ENCODE data around the gene TSHZ2. TPM values are rescaled to one million over a fixed set of nuclear protein-coding genes. Genes with fewer than 3 reads are reported as not detected.

The TSHZ2 gene
- total and polyA plus RNA-seq, 2 of the 4 experiments (the other 2 are of a cell fraction): under 0.01 to 0.02 TPM

- ATAC-seq (ENCODE audit: low read depth): no peak
- Histone ChIP-seq H2BK15ac (ENCODE audit: low read depth, low read length) (no peak overlapping the region), H3K23ac (ENCODE audit: low read depth, low read length) (no peak overlapping the region), H3K4ac (ENCODE audit: low read depth, low read length) (no peak overlapping the region), H3K4me1 (ENCODE audit: control insufficient read depth, insufficient read depth, low read length) (no peaks in the 10 kb centered on the region), H3K27me3 (ENCODE audit: control insufficient read depth, insufficient read depth, low read length) (no peaks in the 10 kb centered on the region), H4K91ac (ENCODE audit: insufficient read depth, low read depth, low read length) (no peak overlapping the region), H4K5ac (ENCODE audit: low read depth, low read length) (no peak overlapping the region), H2AK9ac (replicated peaks; ENCODE audit: low read depth, low read length, poor library complexity) (no peak overlapping the region), H3K9ac (ENCODE audit: low read depth, low read length) (no peak overlapping the region), H3K9me3 (ENCODE audit: control insufficient read depth, insufficient read depth, low read length) (peaks cover 4% of the 10 kb centered on the region; the same call in 1 of the 2 replicates), H3K4me2 (ENCODE audit: low read depth, low read length) (no peak overlapping the region), H4K20me1 (ENCODE audit: insufficient read depth, low read length) (no peaks in the 10 kb centered on the region), H2AFZ (replicated peaks; ENCODE audit: low read length, poor library complexity) (no peak overlapping the region), H3K4me3 (ENCODE audit: insufficient read depth, low read depth, low read length) (no peak overlapping the region), H2BK20ac (ENCODE audit: low read depth, low read length) (no peak overlapping the region), H2BK5ac (ENCODE audit: low read depth, low read length, poor library complexity, severe bottlenecking) (no peak overlapping the region), H4K8ac (ENCODE audit: low read depth in 2 of 2, low read length in 2 of 2) (no peak overlapping the region), H3K56ac (ENCODE audit: extremely low read depth, insufficient read depth, low read length) (no peak overlapping the region), H3K79me1 (ENCODE audit: low read depth in 1 of 2, low read length in 2 of 2) (no peaks in the 10 kb centered on the region), H3K27ac (ENCODE audit: insufficient read depth, low read length) (no peak overlapping the region), H3K36me3 (ENCODE audit: control insufficient read depth, insufficient read depth, low read length) (no peaks in the 10 kb centered on the region), H3K9me1 (ENCODE audit: insufficient read depth, low read length) (no peaks in the 10 kb centered on the region), H3K18ac (ENCODE audit: low read depth, low read length) (no peak overlapping the region), H3K14ac (replicated peaks; ENCODE audit: low read depth, low read length) (no peak overlapping the region), H2AK5ac (ENCODE audit: low read depth, low read length) (no peak overlapping the region), H2BK120ac (ENCODE audit: low read depth, low read length) (no peak overlapping the region)
- intact Hi-C loops (cut with micrococcal nuclease) (no loop called here), dilution Hi-C loops (cut with HindIII; ENCODE audit: low sequenced_read_pairs, unreplicated experiment) (no loop called here), in situ Hi-C loops (cut with MboI; ENCODE audit: low sequenced_read_pairs) (no loop called here)
- ChIA-PET CTCF (no interaction called here), POLR2A (ENCODE audit: unreplicated experiment) (no interaction called here)
- TF ChIP-seq NFE2L2 (IDR thresholded peaks at IDR 0.05; ENCODE audit: low read depth, low read length) (no peak), SMC3 (IDR thresholded peaks at IDR 0.05; ENCODE audit: low read depth, low read length) (no peak), FOS (IDR thresholded peaks at IDR 0.05; ENCODE audit: low read depth, low read length) (no peak), CHD1 (IDR thresholded peaks at IDR 0.05; ENCODE audit: low read depth, low read length) (no peak)
- TF ChIP-seq, protein P1, sequence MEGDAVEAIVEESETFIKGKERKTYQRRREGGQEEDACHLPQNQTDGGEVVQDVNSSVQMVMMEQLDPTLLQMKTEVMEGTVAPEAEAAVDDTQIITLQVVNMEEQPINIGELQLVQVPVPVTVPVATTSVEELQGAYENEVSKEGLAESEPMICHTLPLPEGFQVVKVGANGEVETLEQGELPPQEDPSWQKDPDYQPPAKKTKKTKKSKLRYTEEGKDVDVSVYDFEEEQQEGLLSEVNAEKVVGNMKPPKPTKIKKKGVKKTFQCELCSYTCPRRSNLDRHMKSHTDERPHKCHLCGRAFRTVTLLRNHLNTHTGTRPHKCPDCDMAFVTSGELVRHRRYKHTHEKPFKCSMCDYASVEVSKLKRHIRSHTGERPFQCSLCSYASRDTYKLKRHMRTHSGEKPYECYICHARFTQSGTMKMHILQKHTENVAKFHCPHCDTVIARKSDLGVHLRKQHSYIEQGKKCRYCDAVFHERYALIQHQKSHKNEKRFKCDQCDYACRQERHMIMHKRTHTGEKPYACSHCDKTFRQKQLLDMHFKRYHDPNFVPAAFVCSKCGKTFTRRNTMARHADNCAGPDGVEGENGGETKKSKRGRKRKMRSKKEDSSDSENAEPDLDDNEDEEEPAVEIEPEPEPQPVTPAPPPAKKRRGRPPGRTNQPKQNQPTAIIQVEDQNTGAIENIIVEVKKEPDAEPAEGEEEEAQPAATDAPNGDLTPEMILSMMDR (conservative IDR thresholded peaks at IDR 0.05; ENCODE audit: low read depth, low read length): no peak
- no peak for DNase-seq
- no TSS peak for BruUV-seq (replicated peaks)
- WGBS, 2 experiments (ENCODE audit: extremely low coverage in 2 of 2, insufficient read length in 1 of 2): 87% methylated on average over 3 of the region's 18 CpGs; no CpG with 5 or more reads in 1 of the 2 experiments
These were observed 283.0 kb downstream of the TSHZ2 start for GRCh38 chr20:53255102-53255710.

All from IMR-90 (cell line).